Upper lobe of left lung (tissue), 6 donors: ENCODE data around the gene CDKL4. TPM values are rescaled to one million over a fixed set of nuclear protein-coding genes. Genes with fewer than 3 reads are reported as not detected.

Experiments
- ATAC-seq, 2 donors: fragments of 200-7000 bp; cut with Tn5 transposase; one replicate each; pipeline ENCODE4 v1.9.1; 2022; ENCODE audit warnings: mild to moderate bottlenecking in 2 of 2, moderate library complexity in 2 of 2; ENCODE audit not compliant: low FRiP score in 2 of 2
- DNase-seq, 2 donors: peaks; one replicate each; pipeline ENCODE4 v3.0.0-alpha.2; 2019 to 2020
- H3K27ac ChIP-seq, 4 donors: fragments of 200-600 bp; sonication (generic); one replicate each; pipeline ENCODE4 v1.5.1; 2016 to 2019
- H3K27me3 ChIP-seq, 4 donors: fragments of 200-600 bp; sonication (generic); one replicate each; pipeline ENCODE4 v1.5.1; 2017 to 2019
- H3K36me3 ChIP-seq, 4 donors: fragments of 200-600 bp; sonication (generic); one replicate each; pipeline ENCODE4 v1.5.1; 2016 to 2019
- H3K4me1 ChIP-seq, 4 donors: fragments of 200-600 bp; sonication (generic); one replicate each; pipeline ENCODE4 v1.5.1; 2018 to 2019
- H3K4me3 ChIP-seq, 4 donors: fragments of 200-600 bp; sonication (generic); one replicate each; pipeline ENCODE4 v1.5.1; 2017 to 2019; ENCODE audit warnings: mild to moderate bottlenecking in 2 of 4, moderate library complexity in 1 of 4
- H3K9me3 ChIP-seq, 4 donors: fragments of 200-600 bp; sonication (generic); one replicate each; pipeline ENCODE4 v1.5.1; 2018 to 2019
- EP300 ChIP-seq, 4 donors: sonication (generic); formaldehyde crosslinking; IDR thresholded peaks; one replicate each; pipeline ENCODE4 v1.5.1; 2017; ENCODE audit warnings: antibody characterized with exemption in 4 of 4, control low read depth in 2 of 4
- POLR2A ChIP-seq, 4 donors: fragments of 450-650 bp; IDR thresholded peaks; one replicate each; pipeline ENCODE4 v1.5.1; 2016 to 2017; ENCODE audit warnings: antibody characterized with exemption in 4 of 4, mild to moderate bottlenecking in 2 of 4
- POLR2AphosphoS5 ChIP-seq, 2 donors: sonication (generic); formaldehyde crosslinking; IDR thresholded peaks; one replicate each; pipeline ENCODE4 v1.5.1; 2017; ENCODE audit warnings: antibody characterized with exemption in 2 of 2
- WGBS, 2 donors: methylation state at CpG; one replicate each; pipeline ENCODE4 v1.1.5; 2017 to 2018; 5-methylcytosine and 5-hydroxymethylcytosine counted together
- total RNA-seq, 6 donors: library from RNA; depleted of rRNA in 4 of 6; stranded (reverse); fragments of >200 nt in 4 of 6; gene quantifications; one replicate each; pipeline versions ENCODE4 v1.1.0 to v1.2.1, GENCODE V29; 2016 to 2021
- TF ChIP-seq, protein P1 (sequence below), 6 experiments: fragments of 450-650 bp in 4 of 6; fragments of 200-600 bp in 2 of 6; sonication (generic) in 2 of 6; IDR thresholded peaks; one replicate each; pipeline ENCODE4 v1.5.1; 2016 to 2019; ENCODE audit warnings: antibody characterized with exemption in 6 of 6
- donor health status: DM: no; HTN: no; CAD: no; lungs with moderate emphysema.
- donor health status: DM: no; HTN: yes; CAD: no; lungs with severe emphysema.

CDKL4 gene
- total RNA-seq, 6 donors from 2014 or later = 0.54 to 5.2 (median 1.4) TPM; not detected in 2

- H3K9me3 ChIP-seq = no peaks in the 10 kb centered on the region
- no peaks in the 10 kb centered on the region for H3K36me3 ChIP-seq
- ATAC-seq = no peak
- no peaks in the 10 kb centered on the region for H3K27me3 ChIP-seq
- DNase-seq = no peak
- H3K4me3 ChIP-seq = no peak overlapping the region
- no peak overlapping the region for H3K27ac ChIP-seq
- H3K4me1 ChIP-seq = no peaks in the 10 kb centered on the region
- WGBS, 2 donors = 67 to 68% methylated on average over 4 of the region's 4 CpGs
- TF ChIP-seq POLR2AphosphoS5 (IDR thresholded peaks at IDR 0.05) = no peak
- TF ChIP-seq, protein P1, sequence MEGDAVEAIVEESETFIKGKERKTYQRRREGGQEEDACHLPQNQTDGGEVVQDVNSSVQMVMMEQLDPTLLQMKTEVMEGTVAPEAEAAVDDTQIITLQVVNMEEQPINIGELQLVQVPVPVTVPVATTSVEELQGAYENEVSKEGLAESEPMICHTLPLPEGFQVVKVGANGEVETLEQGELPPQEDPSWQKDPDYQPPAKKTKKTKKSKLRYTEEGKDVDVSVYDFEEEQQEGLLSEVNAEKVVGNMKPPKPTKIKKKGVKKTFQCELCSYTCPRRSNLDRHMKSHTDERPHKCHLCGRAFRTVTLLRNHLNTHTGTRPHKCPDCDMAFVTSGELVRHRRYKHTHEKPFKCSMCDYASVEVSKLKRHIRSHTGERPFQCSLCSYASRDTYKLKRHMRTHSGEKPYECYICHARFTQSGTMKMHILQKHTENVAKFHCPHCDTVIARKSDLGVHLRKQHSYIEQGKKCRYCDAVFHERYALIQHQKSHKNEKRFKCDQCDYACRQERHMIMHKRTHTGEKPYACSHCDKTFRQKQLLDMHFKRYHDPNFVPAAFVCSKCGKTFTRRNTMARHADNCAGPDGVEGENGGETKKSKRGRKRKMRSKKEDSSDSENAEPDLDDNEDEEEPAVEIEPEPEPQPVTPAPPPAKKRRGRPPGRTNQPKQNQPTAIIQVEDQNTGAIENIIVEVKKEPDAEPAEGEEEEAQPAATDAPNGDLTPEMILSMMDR (IDR thresholded peaks at IDR 0.05) = no peak
- TF ChIP-seq POLR2A (IDR thresholded peaks at IDR 0.05) = no peak
- no peak for TF ChIP-seq EP300 (IDR thresholded peaks at IDR 0.05)
Observed at GRCh38 chr2:39217192-39217550, 26.6 kb downstream of the CDKL4 start.

- H3K4me3 ChIP-seq = no peak overlapping the region
- H3K27me3 ChIP-seq = no peaks in the 10 kb centered on the region
- TF ChIP-seq EP300 (IDR thresholded peaks at IDR 0.05) (no peak), POLR2A (IDR thresholded peaks at IDR 0.05) (no peak), POLR2AphosphoS5 (IDR thresholded peaks at IDR 0.05) (no peak)
- TF ChIP-seq, protein P1 (IDR thresholded peaks at IDR 0.05) = no peak
- no peaks in the 10 kb centered on the region for H3K4me1 ChIP-seq
- no peaks in the 10 kb centered on the region for H3K9me3 ChIP-seq
- DNase-seq (no peak), ATAC-seq (peak in 1 of 2 donors; percentile 34)
- 61 to 74% methylated on average over 12 of the region's 12 CpGs for WGBS, 2 donors
- no peak overlapping the region for H3K27ac ChIP-seq
- no peaks in the 10 kb centered on the region for H3K36me3 ChIP-seq
Observed at GRCh38 chr2:39216346-39217191, 27.2 kb downstream of the CDKL4 start.

DNA sequence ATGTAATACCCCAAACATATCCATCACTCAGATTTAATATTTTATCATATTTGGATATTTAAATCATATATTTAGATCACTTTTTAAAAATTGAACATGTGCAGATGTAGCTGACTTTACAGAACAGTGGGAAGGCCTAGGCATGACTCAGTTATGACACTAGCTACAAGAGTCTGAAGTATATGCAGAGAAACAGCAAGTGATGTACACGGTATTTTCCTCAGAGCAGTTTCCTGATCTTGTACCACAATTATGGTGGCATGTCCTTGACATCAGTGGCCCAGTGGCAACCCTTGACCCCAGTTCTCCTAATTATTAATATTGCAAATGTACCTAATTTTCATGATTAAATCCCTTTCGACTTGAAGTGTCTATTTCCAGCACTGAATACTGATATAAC, 28.2 kb downstream of the CDKL4 start:
- TF ChIP-seq, protein P1 (IDR thresholded peaks at IDR 0.05) = no peak
- Histone ChIP-seq H3K27me3 (no peaks in the 10 kb centered on the region), H3K9me3 (no peaks in the 10 kb centered on the region), H3K4me1 (no peaks in the 10 kb centered on the region), H3K36me3 (no peaks in the 10 kb centered on the region), H3K4me3 (no peak overlapping the region), H3K27ac (no peak overlapping the region)
- WGBS, 2 donors = 80 to 83% methylated on average over 2 of the region's 2 CpGs
- ATAC-seq = no peak
- no peak for DNase-seq

GRCh38 chr2:39213015-39213414, 30.8 kb downstream of the CDKL4 start:
- 90% methylated on average over 1 of the region's 1 CpG for WGBS, 2 donors
- no peak for ATAC-seq
- H3K27ac ChIP-seq = no peak overlapping the region
- no peaks in the 10 kb centered on the region for H3K4me1 ChIP-seq
- TF ChIP-seq, protein P1 (IDR thresholded peaks at IDR 0.05) = no peak
- no peak for TF ChIP-seq POLR2A (IDR thresholded peaks at IDR 0.05)
- no peak for TF ChIP-seq EP300 (IDR thresholded peaks at IDR 0.05)
- TF ChIP-seq POLR2AphosphoS5 (IDR thresholded peaks at IDR 0.05) = no peak
- no peaks in the 10 kb centered on the region for H3K9me3 ChIP-seq
- H3K4me3 ChIP-seq = no peak overlapping the region
- H3K27me3 ChIP-seq = no peaks in the 10 kb centered on the region
- H3K36me3 ChIP-seq = no peaks in the 10 kb centered on the region
- DNase-seq = no peak

- Histone ChIP-seq H3K9me3 (no peaks in the 10 kb centered on the region), H3K4me3 (no peak overlapping the region), H3K4me1 (no peaks in the 10 kb centered on the region), H3K27me3 (no peaks in the 10 kb centered on the region), H3K27ac (no peak overlapping the region), H3K36me3 (no peaks in the 10 kb centered on the region)
- TF ChIP-seq EP300 (IDR thresholded peaks at IDR 0.05) (no peak), POLR2A (IDR thresholded peaks at IDR 0.05) (no peak)
- TF ChIP-seq, protein P1 (IDR thresholded peaks at IDR 0.05) = no peak
- DNase-seq (no peak), ATAC-seq (no peak)
- WGBS, 2 donors = 76 to 87% methylated on average over 1 of the region's 1 CpG
Observed at GRCh38 chr2:39210846-39211245, 32.9 kb downstream of the CDKL4 start.
